Measurements from ENCODE around the gene TRAPPC1. TPM values are rescaled to one million over a fixed set of nuclear protein-coding genes. Genes with fewer than 3 reads are reported as not detected.

TRAPPC1 gene
- polyA plus RNA-seq, 1 of the 3 experiments (the other 2 are of a cell fraction) = 555 TPM

DNA sequence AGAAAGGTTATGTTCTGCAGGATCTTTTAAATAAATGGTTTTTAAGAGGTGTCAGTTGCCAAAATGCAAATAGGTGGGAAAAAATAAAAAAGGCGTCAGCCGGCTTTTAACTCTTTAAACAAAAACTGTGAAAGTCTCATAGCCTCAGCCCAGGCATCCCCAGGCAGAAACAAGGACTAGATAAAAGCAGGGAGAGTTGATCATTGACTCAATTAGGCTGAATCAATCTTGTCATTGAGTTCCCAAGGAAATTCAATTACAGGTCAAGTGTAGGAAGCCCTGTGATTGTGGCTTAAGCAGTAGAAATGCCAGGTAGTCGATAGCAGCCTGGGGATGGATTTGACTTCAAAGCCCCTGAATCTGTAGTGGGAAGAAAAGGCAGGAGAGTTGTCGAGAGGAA, 39.9 kb upstream of the TRAPPC1 start:
- WGBS (ENCODE audit: low lambda C conversion rate) = 64% methylated on average over 4 of the region's 4 CpGs
- POLR2A ChIA-PET = no interaction called here
- CTCF ChIA-PET = interaction anchor here (0.7 to 2.7 kb wide), 9 partner anchors 12 to 109 kb away, joined by 3 to 16 read pairs (median 4); no protein-coding TSS in a partner anchor

DNA sequence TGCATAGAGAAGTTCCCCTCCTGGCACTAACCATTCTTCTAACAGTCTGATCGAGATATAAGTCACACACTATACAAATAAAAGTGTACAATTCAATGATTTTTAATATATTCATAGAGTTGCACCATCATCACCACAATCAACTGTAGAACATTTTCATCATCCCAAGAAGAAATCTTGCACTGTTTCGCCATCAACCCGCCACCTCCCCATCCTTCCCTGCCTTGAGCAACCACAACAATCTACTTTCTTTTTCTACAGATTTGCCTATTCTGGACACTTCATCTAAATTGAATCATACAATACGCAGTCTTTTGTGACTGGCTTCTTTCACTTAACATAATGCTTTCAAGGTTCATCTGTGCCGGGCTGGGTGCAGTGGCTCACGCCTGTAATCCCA, 37.7 kb upstream of the TRAPPC1 start:
- TF ChIP-seq EZH2phosphoT487 (IDR thresholded peaks at IDR 0.05; ENCODE audit: borderline replicate concordance, low read depth) (no peak), MEF2A (IDR thresholded peaks at IDR 0.05; ENCODE audit: borderline replicate concordance, low read depth) (no peak), NFIC (IDR thresholded peaks at IDR 0.05; ENCODE audit: borderline replicate concordance) (no peak)
- Histone ChIP-seq H3K9ac (no peak overlapping the region), H3K36me3 (replicated peaks in 1 of 2; ENCODE audit: control insufficient read depth in 1 of 2, insufficient read depth in 2 of 2, low read length in 1 of 2) (no peaks in the 10 kb centered on the region), H3K27ac (ENCODE audit: low read depth in 2 of 2, low read length in 1 of 2) (no peak overlapping the region), H3F3A (replicated peaks; ENCODE audit: insufficient read depth) (no peaks in the 10 kb centered on the region), H3K4me3 (ENCODE audit: low read depth in 2 of 2, low read length in 1 of 2) (no peak overlapping the region), H3K9me3 (no peaks in the 10 kb centered on the region), H3K9me2 (no peaks in the 10 kb centered on the region), H3K27me3 (ENCODE audit: insufficient read depth) (no peaks in the 10 kb centered on the region), H4K20me1 (ENCODE audit: insufficient read depth) (no peaks in the 10 kb centered on the region), H3K79me2 (ENCODE audit: insufficient read depth) (no peaks in the 10 kb centered on the region), H2AFZ (ENCODE audit: low read depth) (no peak overlapping the region), H3K4me1 (ENCODE audit: control insufficient read depth in 1 of 2, insufficient read depth in 2 of 2, low read depth in 1 of 2, low read length in 1 of 2) (no peaks in the 10 kb centered on the region), H3K4me2 (no peak overlapping the region)
- 80% methylated on average over 6 of the region's 6 CpGs for WGBS (ENCODE audit: low lambda C conversion rate)
- DNase-seq = no peak
- CTCF ChIA-PET = interaction anchor here (1.3 kb wide), 1 partner anchor 9 kb away, joined by 3 read pairs; no protein-coding TSS in a partner anchor
- POLR2A ChIA-PET = no interaction called here

More for the DNA sequence above, 39.9 kb upstream of the TRAPPC1 start:
- Histone ChIP-seq H3K4me1 (ENCODE audit: control insufficient read depth in 1 of 2, insufficient read depth in 2 of 2, low read depth in 1 of 2, low read length in 1 of 2) (no peaks in the 10 kb centered on the region), H4K20me1 (ENCODE audit: insufficient read depth) (no peaks in the 10 kb centered on the region), H3K36me3 (replicated peaks in 1 of 2; ENCODE audit: control insufficient read depth in 1 of 2, insufficient read depth in 2 of 2, low read length in 1 of 2) (no peaks in the 10 kb centered on the region), H3K4me2 (no peak overlapping the region), H3K9me3 (no peaks in the 10 kb centered on the region; the same call in 1 of the 2 replicates), H3K9ac (no peak overlapping the region), H3K27ac (ENCODE audit: low read depth in 2 of 2, low read length in 1 of 2) (no peak overlapping the region), H2AFZ (ENCODE audit: low read depth) (no peak overlapping the region), H3K27me3 (ENCODE audit: insufficient read depth) (no peaks in the 10 kb centered on the region), H3K79me2 (ENCODE audit: insufficient read depth) (no peaks in the 10 kb centered on the region), H3K4me3 (ENCODE audit: low read depth in 2 of 2, low read length in 1 of 2) (no peak overlapping the region), H3K9me2 (no peaks in the 10 kb centered on the region), H3F3A (replicated peaks; ENCODE audit: insufficient read depth) (no peaks in the 10 kb centered on the region)
- no peak for TF ChIP-seq EZH2phosphoT487 (IDR thresholded peaks at IDR 0.05; ENCODE audit: borderline replicate concordance, low read depth)
- TF ChIP-seq, protein P1, sequence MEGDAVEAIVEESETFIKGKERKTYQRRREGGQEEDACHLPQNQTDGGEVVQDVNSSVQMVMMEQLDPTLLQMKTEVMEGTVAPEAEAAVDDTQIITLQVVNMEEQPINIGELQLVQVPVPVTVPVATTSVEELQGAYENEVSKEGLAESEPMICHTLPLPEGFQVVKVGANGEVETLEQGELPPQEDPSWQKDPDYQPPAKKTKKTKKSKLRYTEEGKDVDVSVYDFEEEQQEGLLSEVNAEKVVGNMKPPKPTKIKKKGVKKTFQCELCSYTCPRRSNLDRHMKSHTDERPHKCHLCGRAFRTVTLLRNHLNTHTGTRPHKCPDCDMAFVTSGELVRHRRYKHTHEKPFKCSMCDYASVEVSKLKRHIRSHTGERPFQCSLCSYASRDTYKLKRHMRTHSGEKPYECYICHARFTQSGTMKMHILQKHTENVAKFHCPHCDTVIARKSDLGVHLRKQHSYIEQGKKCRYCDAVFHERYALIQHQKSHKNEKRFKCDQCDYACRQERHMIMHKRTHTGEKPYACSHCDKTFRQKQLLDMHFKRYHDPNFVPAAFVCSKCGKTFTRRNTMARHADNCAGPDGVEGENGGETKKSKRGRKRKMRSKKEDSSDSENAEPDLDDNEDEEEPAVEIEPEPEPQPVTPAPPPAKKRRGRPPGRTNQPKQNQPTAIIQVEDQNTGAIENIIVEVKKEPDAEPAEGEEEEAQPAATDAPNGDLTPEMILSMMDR (IDR thresholded peaks at IDR 0.05) = no peak
- TF ChIP-seq POLR2AphosphoS5 (IDR thresholded peaks at IDR 0.05; ENCODE audit: low read depth, low read length) = no peak
- TF ChIP-seq USF2 (IDR thresholded peaks at IDR 0.05; ENCODE audit: borderline replicate concordance, low read depth, low read length) = no peak
- no peak for TF ChIP-seq IRF3 (IDR thresholded peaks at IDR 0.05; ENCODE audit: low read depth, low read length)
- no peak for TF ChIP-seq FOXJ3 (CRISPR knock-in tag; IDR thresholded peaks at IDR 0.05)
- TF ChIP-seq YY1 (IDR thresholded peaks at IDR 0.05; ENCODE audit: low read depth) = no peak
- TF ChIP-seq MEF2A (IDR thresholded peaks at IDR 0.05; ENCODE audit: borderline replicate concordance, low read depth) = no peak
- TF ChIP-seq NRF1 (IDR thresholded peaks at IDR 0.05; ENCODE audit: low read depth, low read length) = no peak
- no peak for DNase-seq
